ENCODE measurements around the gene ENTHD1.

ENTHD1 gene

GRCh38 chr22:39925273-39925672 is 31.7 kb upstream of the ENTHD1 start:
- no peak overlapping the region for H2AFZ ChIP-seq (ENCODE audit: low read length)
- H3K4me3 ChIP-seq (ENCODE audit: low read length) = no peak overlapping the region
- no peak overlapping the region for H3K9ac ChIP-seq (ENCODE audit: low read length)
- no peak overlapping the region for H3K27ac ChIP-seq (ENCODE audit: low read length)
- H3K27me3 ChIP-seq (replicated peaks; ENCODE audit: insufficient read depth, low read length) = no peaks in the 10 kb centered on the region
- H3K36me3 ChIP-seq (replicated peaks; ENCODE audit: insufficient read depth, low read length) = no peaks in the 10 kb centered on the region
- H3K4me2 ChIP-seq (ENCODE audit: low read depth, low read length) = no peak overlapping the region
- H3F3A ChIP-seq (ENCODE audit: insufficient read depth, low read length) = no peaks in the 10 kb centered on the region
- H3K4me1 ChIP-seq (ENCODE audit: low read length) = no peaks in the 10 kb centered on the region
- no peaks in the 10 kb centered on the region for H4K20me1 ChIP-seq (ENCODE audit: insufficient read depth, low read length)
- TF ChIP-seq CTCF (IDR thresholded peaks at IDR 0.05; ENCODE audit: low read length) (no peak), EZH2 (optimal IDR thresholded peaks at IDR 0.05; ENCODE audit: low read depth, low read length) (no peak), EZH2phosphoT487 (IDR thresholded peaks at IDR 0.05; ENCODE audit: low read length) (no peak)
- no peaks in the 10 kb centered on the region for H3K9me3 ChIP-seq (replicated peaks; ENCODE audit: insufficient read depth, low read length)
- no peaks in the 10 kb centered on the region for H3K79me2 ChIP-seq (ENCODE audit: low read length)
- H3K9me2 ChIP-seq (replicated peaks; ENCODE audit: insufficient read depth, low read length) = no peaks in the 10 kb centered on the region
- DNase-seq = no peak

GRCh38 chr22:39924286-39924685 is 30.7 kb upstream of the ENTHD1 start:
- H3K9me2 ChIP-seq (replicated peaks; ENCODE audit: insufficient read depth, low read length) = no peaks in the 10 kb centered on the region
- H3K9ac ChIP-seq (ENCODE audit: low read length) = no peak overlapping the region
- H4K20me1 ChIP-seq (ENCODE audit: insufficient read depth, low read length) = no peaks in the 10 kb centered on the region
- H3K36me3 ChIP-seq (replicated peaks; ENCODE audit: insufficient read depth, low read length) = no peaks in the 10 kb centered on the region
- H2AFZ ChIP-seq (ENCODE audit: low read length) = no peak overlapping the region
- H3K79me2 ChIP-seq (ENCODE audit: low read length) = no peaks in the 10 kb centered on the region
- no peaks in the 10 kb centered on the region for H3K27me3 ChIP-seq (replicated peaks; ENCODE audit: insufficient read depth, low read length)
- no peaks in the 10 kb centered on the region for H3K9me3 ChIP-seq (replicated peaks; ENCODE audit: insufficient read depth, low read length)
- H3K4me3 ChIP-seq (ENCODE audit: low read length) = no peak overlapping the region
- no peaks in the 10 kb centered on the region for H3F3A ChIP-seq (ENCODE audit: insufficient read depth, low read length)
- no peak overlapping the region for H3K27ac ChIP-seq (ENCODE audit: low read length)
- no peak for DNase-seq
- no peak overlapping the region for H3K4me2 ChIP-seq (ENCODE audit: low read depth, low read length)
- TF ChIP-seq CTCF (IDR thresholded peaks at IDR 0.05; ENCODE audit: low read length) = no peak
- no peak for TF ChIP-seq EZH2phosphoT487 (IDR thresholded peaks at IDR 0.05; ENCODE audit: low read length)
- no peak for TF ChIP-seq EZH2 (optimal IDR thresholded peaks at IDR 0.05; ENCODE audit: low read depth, low read length)
- no peaks in the 10 kb centered on the region for H3K4me1 ChIP-seq (ENCODE audit: low read length)

- no peaks in the 10 kb centered on the region for H3K36me3 ChIP-seq (replicated peaks; ENCODE audit: insufficient read depth, low read length)
- no peaks in the 10 kb centered on the region for H3F3A ChIP-seq (ENCODE audit: insufficient read depth, low read length)
- no peaks in the 10 kb centered on the region for H3K79me2 ChIP-seq (ENCODE audit: low read length)
- H3K4me3 ChIP-seq (ENCODE audit: low read length) = no peak overlapping the region
- H3K4me1 ChIP-seq (ENCODE audit: low read length) = no peaks in the 10 kb centered on the region
- no peak for TF ChIP-seq EZH2phosphoT487 (IDR thresholded peaks at IDR 0.05; ENCODE audit: low read length)
- no peak for TF ChIP-seq EZH2 (optimal IDR thresholded peaks at IDR 0.05; ENCODE audit: low read depth, low read length)
- TF ChIP-seq CTCF (IDR thresholded peaks at IDR 0.05; ENCODE audit: low read length) = no peak
- H3K9ac ChIP-seq (ENCODE audit: low read length) = no peak overlapping the region
- DNase-seq = no peak
- H3K9me2 ChIP-seq (replicated peaks; ENCODE audit: insufficient read depth, low read length) = no peaks in the 10 kb centered on the region
- no peaks in the 10 kb centered on the region for H4K20me1 ChIP-seq (ENCODE audit: insufficient read depth, low read length)
- H3K27me3 ChIP-seq (replicated peaks; ENCODE audit: insufficient read depth, low read length) = no peaks in the 10 kb centered on the region
- no peak overlapping the region for H3K4me2 ChIP-seq (ENCODE audit: low read depth, low read length)
- H3K9me3 ChIP-seq (replicated peaks; ENCODE audit: insufficient read depth, low read length) = no peaks in the 10 kb centered on the region
- no peak overlapping the region for H3K27ac ChIP-seq (ENCODE audit: low read length)
- H2AFZ ChIP-seq (ENCODE audit: low read length) = no peak overlapping the region
These were observed 30.1 kb upstream of the ENTHD1 start for GRCh38 chr22:39923696-39924095.
